ENCODE data around the gene RNLS.

GRCh38 chr10:88316292-88316861 lies 266.7 kb downstream of the RNLS start:
- TF ChIP-seq ZNF274 (IDR thresholded peaks at IDR 0.05; ENCODE audit: low read length) (no peak), ZNF274 (tag by site-specific recombination; IDR thresholded peaks at IDR 0.05; ENCODE audit: borderline replicate concordance) (no peak), YY1 (tag by site-specific recombination; IDR thresholded peaks at IDR 0.05) (no peak), CTCF (tag by site-specific recombination; IDR thresholded peaks at IDR 0.05) (no peak), REST (tag by site-specific recombination; IDR thresholded peaks at IDR 0.05) (no peak)
